Ramos (cell line): ENCODE results near the gene TMCC2.

ENCODE experiments used
- in situ Hi-C: fragments of 300-500 bp; cut with MboI; formaldehyde crosslinking; loops from one replicate; pipeline ENCODE4 v1.14.3; 2022; ENCODE audit warnings: low sequenced_read_pairs; ENCODE audit not compliant: unreplicated experiment

The TMCC2 gene

DNA sequence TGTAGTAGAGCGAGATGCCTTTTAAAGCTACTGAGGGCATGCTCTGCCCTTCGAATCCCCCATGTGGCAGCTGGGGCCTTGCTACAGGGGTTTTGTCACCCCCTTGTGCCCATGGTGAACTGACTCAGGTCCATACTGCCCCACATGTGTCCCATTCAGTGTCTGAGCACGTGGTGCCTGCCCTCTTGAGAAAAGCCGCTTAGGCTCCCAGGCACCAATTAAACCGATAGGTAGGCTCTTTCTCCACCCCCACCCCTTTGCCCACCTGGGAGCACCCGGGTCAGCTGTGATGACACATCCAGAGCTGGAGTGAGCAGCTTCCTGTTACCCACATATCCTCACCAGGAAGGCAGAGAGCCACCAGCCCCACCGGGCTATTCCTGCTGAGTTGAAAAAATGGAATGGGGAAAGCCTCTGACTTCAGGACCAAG is 30.5 kb downstream of the TMCC2 start:
- in situ Hi-C loops, result loop anchor here (5.0 kb wide), 1 partner anchor 281 kb away; no protein-coding TSS in a partner anchor

DNA sequence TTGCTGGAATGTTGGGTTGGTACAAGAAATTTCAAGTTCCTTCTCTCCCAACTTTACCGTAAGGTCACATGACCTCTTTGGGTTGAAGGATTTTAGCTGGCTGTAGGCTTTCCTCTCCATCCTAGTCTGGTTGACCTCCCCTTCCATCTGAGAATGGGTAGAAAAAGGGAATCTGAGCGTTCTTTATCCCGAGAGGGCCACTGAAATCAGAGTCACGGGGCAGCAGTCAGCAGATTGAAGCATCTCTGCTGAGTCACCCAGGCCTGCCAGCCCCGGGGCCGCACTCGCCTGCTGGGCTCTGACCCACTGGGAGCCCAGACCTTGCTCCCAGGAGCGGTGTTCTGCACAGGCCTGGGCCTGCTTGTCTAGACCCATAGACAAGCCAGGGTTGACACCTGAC is 31.0 kb downstream of the TMCC2 start:
- in situ Hi-C loops, result loop anchor here (5.0 kb wide), 1 partner anchor 281 kb away; no protein-coding TSS in a partner anchor

GRCh38 chr1:205259324-205259832 is 31.6 kb downstream of the TMCC2 start:
- in situ Hi-C loops, result loop anchor here (5.0 kb wide), 1 partner anchor 282 kb away; no protein-coding TSS in a partner anchor

- in situ Hi-C loops, result loop anchor here (5.0 kb wide), 1 partner anchor 283 kb away; no protein-coding TSS in a partner anchor
Observed at GRCh38 chr1:205259998-205260397, 32.3 kb downstream of the TMCC2 start.

DNA sequence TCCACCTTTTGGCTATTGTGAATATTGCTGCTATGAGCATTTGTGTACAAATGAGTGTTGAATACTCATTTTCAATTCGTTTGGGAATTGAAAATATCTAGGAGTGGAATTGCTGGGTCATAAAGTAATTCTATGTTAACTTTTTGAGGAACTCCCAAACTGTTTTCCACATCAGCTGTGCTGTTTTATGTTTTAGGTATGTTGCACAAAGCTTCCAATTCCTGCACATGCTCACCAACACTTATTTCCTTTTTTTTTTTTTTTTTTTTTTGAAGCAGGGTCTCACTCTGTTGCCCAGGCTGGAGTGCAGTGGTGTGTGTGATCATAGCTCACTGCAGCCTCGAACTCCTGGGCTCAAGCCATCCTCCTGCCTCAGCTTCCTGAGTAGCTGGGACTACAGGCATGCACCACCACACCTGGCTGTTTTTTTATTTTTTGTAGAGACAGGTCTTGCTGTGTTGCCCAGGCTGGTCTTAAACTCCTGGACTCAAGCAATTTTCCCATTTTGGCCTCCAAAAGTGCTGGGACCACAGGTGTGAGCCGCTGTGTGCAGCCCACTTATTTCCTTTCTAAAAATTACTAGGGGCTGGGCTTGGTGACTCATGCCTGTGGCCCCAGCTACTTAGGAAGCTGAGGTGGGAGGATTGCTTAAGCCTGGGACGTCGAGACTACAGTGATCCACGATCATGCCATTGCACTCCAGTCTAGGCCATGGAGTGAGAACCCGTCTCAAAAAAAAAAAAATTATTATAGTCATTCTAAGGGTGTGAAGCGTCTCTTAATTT is 33.4 kb downstream of the TMCC2 start:
- in situ Hi-C loops, result no loop called here

DNA sequence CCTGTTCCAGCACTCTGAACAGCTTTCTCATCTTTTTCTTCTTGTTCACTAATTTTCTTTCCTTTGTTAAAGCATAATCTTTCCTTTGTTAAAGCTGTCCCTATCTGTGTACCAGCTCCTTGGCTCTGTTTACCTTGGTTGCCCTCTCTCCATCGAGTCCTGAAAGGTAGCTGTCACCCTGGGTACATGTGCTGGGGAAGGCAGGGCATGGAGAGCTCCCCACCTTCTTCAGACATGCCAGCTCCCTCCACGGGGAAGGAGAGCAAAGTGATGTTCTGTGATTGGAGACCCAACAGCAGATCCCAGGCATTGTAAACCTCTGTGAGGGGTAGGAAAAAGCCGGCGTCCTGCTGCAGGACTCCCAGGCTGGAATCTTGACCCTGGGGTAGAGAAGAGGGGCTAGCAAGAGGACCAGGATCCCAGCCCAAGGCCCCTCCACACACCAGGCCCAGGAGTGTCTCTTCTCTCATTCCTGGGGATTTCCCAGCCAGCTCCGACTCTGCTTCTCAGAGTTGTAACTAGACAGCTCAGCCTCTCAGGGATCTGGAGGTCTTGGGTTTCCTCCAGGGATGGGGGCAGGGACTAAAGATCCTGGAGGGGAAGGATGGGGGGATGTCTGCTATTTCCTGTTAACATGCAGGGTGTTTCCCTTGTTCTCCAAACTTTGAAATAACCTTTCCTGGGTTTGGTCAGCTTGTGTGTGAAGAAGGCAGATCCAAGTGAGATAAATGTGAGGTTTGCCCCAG is 34.4 kb downstream of the TMCC2 start:
- in situ Hi-C loops, result no loop called here

DNA sequence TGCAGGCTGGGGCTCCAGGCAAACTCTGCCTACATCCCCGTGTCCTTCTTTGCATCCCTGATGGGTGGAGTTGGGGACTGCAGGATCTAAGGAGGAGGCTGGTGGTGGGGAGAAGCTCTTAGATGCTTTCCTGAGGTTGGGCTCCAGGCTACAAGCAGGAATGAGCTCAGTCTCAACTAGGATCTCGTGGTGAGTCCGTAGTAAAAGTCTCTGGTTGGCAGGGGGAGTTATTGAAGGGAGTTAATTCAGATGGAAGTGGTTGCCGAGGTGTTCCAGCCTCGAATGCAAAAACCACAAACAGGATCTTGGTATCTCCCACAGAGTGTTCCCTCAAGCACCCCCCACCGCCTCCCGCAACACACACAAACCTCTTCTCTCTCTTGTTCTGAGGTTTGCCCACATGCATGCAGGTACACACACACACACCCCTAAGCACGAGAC is 35.0 kb downstream of the TMCC2 start:
- in situ Hi-C loops, result no loop called here

DNA sequence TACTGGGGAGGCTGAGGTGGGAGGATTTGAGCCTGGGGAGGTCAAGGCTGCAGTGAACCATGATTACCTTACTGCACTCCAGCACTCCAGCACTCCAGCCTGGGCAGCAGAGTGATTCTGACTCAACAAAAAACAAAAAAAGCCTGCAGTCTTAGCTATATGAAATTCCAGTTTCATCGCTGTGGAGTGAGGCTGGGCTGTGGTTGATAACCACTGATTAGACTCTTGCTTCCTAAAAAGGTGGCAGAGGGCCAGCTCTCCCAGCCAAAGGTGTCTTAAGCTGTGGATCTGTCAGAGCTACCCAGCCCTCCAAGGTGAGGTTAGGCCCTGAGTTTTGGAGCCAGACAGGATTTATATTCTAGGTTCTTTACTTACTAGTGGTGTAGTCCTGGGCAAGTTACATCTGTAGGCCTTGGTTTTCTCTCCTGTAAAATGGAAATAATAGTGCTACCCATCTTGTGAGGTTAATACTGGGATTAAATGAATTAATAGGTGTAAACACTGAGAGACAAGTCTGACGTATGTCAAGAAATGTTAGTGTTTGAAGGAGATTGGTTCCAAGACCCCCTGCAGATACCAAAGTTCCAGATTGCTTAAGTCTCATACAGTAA is 35.9 kb downstream of the TMCC2 start:
- in situ Hi-C loops, result no loop called here

DNA sequence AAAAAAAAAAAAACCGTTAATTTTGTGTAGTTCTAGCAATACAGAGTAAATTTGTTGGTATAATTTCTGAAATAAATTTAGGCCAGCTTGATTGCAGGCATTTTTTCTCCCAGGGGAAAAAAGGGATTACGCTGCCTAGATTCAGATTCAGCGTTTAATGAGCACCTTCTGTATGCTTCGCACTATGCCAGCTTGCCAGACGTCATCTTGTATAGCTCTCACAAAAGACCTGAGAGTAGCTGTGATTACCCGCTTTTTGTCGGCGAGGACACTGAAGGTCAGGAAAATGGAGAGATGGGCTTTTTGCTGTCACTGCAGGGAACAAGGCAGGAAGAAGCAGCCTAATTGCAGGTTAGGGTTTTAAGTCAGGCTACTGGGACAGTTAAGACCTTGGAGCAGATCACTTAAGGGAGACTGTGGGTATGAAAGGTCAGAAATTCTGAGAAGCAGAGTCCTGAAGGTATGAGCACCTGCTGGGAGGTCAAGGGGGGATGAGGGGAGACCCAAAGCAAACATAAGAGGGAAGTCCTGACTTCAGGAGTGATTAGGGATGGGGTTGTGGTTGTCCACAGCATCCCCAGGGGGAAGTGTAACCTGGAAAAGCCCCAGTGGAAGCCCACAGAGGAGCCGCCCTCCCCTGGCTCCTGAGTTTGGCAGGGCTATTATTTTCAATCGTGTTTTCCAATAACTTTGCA is 39.0 kb downstream of the TMCC2 start:
- in situ Hi-C loops, result no loop called here

DNA sequence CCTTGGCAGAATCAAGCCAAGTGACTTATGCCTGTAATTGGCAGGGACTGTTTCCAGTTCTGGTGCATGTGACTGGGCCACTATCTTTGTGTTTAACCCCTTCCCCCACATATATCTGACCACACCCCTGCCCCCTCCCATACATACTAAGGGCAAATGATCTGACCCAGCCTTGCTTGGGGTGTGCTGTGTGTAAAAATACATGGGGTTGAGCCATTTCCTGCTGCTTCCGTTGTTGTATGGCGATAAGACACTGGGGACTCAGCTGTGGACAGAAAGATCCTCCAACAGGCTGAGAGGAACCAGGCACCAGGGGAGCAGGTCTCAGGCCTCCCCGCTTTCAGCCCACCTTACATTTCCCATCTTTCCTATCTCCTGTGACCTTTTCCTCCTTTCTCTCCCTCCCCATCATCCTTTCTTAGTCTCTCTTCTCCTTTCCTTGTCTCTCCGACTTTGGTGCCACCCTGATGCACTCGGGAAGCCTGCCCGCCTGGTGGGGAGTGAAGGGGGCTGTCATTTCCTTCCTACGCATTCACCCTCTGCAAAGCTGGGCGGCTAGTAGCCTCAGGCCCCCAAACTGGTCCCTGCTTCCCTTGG is 39.7 kb downstream of the TMCC2 start:
- in situ Hi-C loops, result no loop called here

DNA sequence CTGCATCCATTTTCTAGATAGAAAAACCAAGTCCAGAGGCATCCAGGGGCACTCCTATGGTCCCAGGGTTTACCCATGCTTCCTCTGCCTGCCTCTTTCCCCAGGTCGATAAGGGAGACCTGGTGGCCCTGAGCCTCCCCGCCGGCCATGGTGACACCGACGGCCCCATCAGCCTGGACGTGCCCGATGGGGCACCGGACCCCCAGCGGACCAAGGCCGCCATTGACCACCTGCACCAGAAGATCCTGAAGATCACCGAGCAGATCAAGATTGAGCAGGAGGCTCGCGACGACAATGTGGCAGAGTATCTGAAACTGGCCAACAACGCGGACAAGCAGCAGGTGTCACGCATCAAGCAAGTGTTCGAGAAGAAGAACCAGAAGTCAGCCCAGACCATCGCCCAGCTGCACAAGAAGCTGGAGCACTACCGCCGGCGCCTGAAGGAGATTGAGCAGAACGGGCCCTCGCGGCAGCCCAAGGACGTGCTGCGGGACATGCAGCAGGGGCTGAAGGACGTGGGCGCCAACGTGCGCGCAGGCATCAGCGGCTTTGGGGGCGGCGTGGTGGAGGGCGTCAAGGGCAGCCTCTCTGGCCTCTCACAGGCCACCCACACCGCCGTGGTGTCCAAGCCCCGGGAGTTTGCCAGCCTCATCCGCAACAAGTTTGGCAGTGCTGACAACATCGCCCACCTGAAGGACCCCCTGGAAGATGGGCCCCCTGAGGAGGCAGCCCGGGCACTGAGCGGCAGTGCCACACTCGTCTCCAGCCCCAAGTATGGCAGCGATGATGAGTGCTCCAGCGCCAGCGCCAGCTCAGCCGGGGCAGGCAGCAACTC is 41.3 kb downstream of the TMCC2 start:
- in situ Hi-C loops, result no loop called here

- in situ Hi-C loops, result no loop called here
Observed at GRCh38 chr1:205269711-205270110, 42.0 kb downstream of the TMCC2 start.

DNA sequence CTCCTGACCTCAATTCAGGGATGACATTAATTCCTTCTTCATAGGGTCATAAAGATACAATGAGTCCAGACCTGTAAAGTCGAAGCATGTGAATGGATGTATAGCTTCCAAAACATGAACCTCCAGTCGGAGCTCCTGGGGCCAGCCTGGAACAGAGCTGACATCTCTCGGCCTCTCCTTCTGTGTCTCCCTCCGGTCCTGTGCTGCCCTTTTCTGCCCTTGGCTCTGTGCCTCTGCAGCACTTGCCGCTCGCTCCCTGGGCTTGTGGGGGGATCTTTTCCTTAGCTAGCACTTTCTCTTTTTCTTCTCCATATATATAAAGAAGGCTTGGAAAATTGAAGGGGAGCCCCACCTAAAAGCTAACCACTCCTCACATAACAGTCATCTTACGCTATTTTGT is 42.5 kb downstream of the TMCC2 start:
- in situ Hi-C loops, result no loop called here

GRCh38 chr1:205270764-205271163 is 43.0 kb downstream of the TMCC2 start:
- in situ Hi-C loops, result no loop called here

DNA sequence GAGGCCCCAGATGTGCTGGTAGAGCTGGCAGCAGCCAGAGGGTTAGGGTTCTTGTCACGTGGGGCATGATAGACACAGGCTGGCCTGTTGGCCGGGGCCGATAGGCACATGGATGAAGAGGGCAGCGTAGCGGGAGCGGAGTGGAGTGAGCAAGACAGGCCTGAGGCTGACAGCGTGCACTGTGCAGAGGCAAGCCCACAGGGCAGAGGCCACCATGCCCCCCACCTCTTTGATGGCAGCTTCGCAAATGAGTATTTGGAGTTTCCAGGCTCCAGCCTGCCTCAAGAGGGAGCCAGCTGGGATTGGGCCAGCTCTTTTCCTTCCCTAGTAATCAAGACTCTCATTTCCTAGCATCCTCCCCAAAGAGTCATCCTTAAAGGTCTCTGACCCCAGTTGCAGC is 43.5 kb downstream of the TMCC2 start:
- in situ Hi-C loops, result no loop called here

DNA sequence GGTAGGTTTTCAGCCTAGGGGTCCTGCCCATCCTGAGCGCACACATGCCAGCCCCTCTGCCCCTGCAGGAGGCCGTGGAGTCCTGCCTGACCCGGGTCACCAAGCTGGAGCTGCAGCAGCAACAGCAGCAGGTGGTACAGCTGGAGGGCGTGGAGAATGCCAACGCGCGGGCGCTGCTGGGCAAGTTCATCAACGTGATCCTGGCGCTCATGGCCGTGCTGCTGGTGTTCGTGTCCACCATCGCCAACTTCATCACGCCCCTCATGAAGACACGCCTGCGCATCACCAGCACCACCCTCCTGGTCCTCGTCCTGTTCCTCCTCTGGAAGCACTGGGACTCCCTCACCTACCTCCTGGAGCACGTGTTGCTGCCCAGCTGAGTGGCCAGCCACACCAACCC is 44.0 kb downstream of the TMCC2 start:
- in situ Hi-C loops, result no loop called here

GRCh38 chr1:205272536-205272935 is 44.8 kb downstream of the TMCC2 start:
- in situ Hi-C loops, result no loop called here

GRCh38 chr1:205273551-205273982 is 45.8 kb downstream of the TMCC2 start:
- in situ Hi-C loops, result no loop called here
